Stimulated activated CD4-positive, alpha-beta T cell treated with anti-CD3 and anti-CD28 coated beads, Interleukin-2, amount 100 ng/mL, for 4 hours (primary cell): ENCODE results near the gene DAPK2.

Source experiments
- DNase-seq: peaks from one replicate; pipeline ENCODE4 v3.0.0-alpha.2; 2020; ENCODE audit warnings: low read depth

DAPK2 gene

DNA sequence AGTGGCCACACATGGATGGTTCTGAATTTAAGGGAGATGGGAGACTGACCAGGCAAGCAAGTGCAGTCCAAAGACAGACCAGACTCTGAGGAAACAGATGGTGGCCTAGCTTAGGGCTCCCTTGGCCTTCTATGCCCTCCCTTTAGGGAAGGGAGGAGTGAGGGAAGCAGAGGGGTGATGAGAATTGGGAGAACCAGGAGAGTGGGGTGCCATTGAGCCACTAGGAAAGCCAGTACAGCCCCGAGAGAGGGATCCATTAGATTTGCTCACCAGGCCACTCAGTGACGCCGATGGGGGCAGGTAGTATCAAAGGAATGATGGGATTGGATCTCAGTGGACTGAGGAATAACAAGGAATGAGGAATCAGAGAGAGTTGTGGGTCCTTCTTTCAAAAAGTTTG is 182.1 kb downstream of the DAPK2 start:
- DNase-seq, result no peak

DNA sequence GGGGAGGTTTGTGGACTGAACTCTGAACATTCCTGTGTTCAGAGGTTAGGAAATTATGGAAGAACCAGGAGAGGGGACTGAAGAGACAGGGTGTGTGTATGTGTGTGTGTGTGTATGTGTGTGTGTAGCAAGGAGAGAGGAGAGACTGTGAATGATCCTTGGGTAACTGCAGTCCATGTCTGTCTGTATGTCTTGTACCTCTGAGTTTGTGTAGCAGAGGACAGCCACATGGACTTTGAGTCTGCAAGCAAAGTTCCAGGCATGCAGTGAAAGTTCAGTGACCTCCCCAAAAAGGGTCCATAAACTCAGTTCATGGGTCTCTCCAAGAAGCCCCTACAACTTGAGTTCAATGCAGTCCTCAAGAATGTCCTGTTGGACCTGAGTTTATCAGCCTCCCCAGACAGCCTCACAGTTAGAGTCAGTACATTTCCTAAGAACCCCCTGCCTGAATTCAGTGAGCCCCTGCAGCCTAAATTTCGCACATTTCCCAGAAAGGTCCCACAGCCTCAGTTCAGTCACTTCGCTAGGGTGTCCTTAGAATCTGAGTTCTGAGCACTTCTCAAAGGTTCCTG is 184.3 kb downstream of the DAPK2 start:
- DNase-seq, result no peak

DNA sequence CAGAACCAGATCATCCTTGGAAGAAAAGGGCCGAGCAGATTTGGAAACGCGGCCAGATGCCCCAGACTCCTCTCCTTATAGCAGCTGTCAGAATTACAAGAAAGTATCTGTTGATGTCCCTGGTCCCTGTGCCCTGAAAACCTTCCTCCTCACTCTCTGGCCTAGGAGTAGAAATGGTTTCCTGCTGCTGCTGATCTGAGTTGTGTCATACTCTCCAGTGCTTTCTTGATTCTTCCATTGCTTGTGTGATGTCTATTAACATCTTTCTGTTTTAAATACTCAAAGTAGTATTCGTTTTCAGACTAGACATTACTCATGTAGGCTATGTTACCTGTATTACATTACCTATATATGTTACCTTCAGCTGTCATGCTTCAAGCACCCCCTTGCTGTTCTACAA is 185.7 kb downstream of the DAPK2 start:
- DNase-seq, result no peak

DNA sequence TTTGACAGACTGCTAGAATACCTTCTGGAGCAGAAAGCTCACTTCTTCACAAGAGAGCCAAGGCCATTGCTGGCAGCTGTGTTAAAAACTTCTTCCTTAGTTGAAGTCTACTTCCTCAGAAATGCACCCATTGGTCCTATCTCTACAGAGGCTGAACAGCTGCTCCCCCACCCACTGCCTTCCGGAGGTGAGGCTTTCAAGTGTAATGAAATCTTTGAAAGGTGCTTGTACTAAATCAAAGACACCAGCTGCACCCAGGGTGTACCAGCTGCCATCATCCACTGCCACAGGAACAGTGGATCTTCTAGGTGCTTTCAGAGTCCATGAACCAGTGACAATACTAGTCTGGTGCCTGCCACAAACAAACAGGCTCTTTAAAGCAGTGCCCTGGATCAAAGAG is 186.1 kb downstream of the DAPK2 start:
- DNase-seq, result peak; percentile 65

DNA sequence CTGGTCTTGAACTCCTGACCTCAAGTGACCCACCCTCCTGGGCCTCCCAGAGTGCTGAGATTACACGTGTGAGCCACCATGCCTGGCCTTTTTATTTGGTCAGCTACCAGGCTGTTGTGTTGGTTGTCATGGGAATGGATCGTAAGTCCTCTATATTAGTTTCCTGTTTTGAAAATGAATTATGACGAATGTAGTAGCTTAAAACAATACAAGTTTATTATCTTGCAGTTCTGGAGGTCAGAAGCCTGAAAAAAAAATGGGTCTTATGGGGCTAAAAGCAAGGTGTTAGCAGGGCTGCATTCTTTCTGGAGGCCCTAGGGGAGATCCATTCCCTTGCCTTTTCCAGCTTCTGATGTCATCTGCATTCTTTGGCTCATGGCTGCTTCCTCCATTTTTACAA is 187.4 kb downstream of the DAPK2 start:
- DNase-seq, result no peak

DNA sequence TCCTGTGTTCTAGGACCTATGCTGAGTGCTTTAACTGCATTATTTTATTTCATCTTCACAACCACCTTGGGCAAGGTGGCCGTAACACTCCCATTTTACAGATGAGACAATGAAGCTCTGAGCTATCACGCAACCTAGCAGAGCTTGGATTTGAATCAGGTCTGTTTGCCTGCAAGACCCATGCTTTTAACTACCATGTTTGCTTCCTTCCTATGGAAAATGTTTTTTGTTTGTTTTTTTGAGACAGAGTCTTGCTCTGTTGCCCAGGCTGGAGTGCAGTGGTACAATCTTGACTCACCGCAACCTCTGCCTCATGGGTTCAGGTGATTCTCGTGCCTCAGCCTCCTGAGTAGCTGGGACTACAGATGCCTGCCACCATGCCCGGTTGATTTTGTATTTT is 187.8 kb downstream of the DAPK2 start:
- DNase-seq, result no peak

DNA sequence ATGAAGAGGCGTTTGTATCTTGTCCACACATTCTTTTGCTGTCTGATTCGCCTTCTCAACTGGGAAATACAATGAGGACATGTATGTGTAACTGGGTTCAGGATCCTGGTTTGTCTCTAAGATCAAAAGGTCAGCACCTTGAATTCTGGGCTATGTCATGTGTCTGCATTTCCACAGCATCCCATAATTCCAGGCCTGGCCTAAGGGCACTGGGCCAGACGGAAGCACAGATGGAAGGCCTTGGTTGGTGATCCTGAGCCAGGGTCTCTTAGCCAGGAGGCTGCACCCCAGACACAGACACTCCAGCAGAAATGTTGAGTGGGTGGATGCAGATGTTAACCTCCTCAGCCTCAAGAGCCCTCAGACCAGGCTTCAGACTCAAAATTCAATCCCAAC is 188.8 kb downstream of the DAPK2 start:
- no peak for DNase-seq
